ENCODE data around the gene LBR.

DNA sequence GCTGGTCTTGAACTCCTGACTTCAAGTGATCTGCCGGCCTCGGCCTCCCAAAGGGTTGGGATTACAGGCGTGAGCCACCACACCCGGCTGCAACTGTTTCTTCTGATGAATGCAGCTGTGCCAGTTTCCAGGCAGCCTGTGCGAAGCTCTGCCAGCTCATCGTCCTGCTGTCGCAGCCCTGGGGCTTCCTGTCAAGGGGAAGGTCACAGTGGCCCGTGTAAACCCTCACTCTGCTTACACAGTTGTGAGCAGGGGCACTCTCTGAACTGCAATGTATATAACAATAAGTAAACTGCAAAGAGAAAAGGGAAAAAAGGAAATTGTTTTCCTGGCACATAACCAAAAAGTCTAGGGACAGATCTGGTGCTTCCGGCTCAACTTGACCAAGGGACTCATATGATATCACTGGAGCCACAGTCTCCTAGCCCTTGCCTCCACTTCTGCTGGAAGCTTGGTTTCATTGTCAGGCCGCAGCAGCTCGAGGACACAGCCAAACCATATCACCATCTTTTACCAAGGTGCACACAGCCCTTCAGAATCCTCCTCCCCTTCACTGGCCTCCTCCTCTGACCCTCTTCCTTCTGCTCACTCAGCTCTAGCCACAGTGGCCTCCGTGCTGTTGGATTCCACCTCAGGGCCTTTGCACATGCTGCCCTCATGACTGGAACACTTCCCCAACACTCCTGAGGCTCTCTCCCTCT is 22.8 kb upstream of the LBR start:
- TF ChIP-seq, protein P1, sequence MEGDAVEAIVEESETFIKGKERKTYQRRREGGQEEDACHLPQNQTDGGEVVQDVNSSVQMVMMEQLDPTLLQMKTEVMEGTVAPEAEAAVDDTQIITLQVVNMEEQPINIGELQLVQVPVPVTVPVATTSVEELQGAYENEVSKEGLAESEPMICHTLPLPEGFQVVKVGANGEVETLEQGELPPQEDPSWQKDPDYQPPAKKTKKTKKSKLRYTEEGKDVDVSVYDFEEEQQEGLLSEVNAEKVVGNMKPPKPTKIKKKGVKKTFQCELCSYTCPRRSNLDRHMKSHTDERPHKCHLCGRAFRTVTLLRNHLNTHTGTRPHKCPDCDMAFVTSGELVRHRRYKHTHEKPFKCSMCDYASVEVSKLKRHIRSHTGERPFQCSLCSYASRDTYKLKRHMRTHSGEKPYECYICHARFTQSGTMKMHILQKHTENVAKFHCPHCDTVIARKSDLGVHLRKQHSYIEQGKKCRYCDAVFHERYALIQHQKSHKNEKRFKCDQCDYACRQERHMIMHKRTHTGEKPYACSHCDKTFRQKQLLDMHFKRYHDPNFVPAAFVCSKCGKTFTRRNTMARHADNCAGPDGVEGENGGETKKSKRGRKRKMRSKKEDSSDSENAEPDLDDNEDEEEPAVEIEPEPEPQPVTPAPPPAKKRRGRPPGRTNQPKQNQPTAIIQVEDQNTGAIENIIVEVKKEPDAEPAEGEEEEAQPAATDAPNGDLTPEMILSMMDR (conservative IDR thresholded peaks at IDR 0.05; ENCODE audit: low read depth in 2 of 2): no peak
- TF ChIP-seq EZH2phosphoT487 (IDR thresholded peaks at IDR 0.05; ENCODE audit: unreplicated experiment) (no peak), EZH2 (IDR thresholded peaks at IDR 0.05; ENCODE audit: low read depth, unreplicated experiment) (no peak)

Data from GM23338 (cell line).